ENCODE measurements around the gene TXNRD1.
"Not testable (repeated sequence)": the region's sequence is repeated elsewhere in the genome, so short reads cannot be mapped to it uniquely, and the experiment has no call there.

Gene TXNRD1

GRCh38 chr12:104213952-104214351, 1.6 kb upstream of the TXNRD1 start (continued):
- TF ChIP-seq ZBTB17 (tag by site-specific recombination; IDR thresholded peaks at IDR 0.05) (no peak), ZNF692 (tag by site-specific recombination; IDR thresholded peaks at IDR 0.05) (no peak)

GRCh38 chr12:104216521-104216924, 944 bp downstream of the TXNRD1 start:
- Histone ChIP-seq H3K36me3 (ENCODE audit: control insufficient read depth in 2 of 2, insufficient read depth in 1 of 2, low read length in 2 of 2) (no peaks in the 10 kb centered on the region), H3K9me3 (ENCODE audit: control insufficient read depth, insufficient read depth, low read depth, low read length) (no peaks in the 10 kb centered on the region), H3K27ac (ENCODE audit: extremely low read depth, low read depth, low read length) (no peak overlapping the region), H3K4me1 (ENCODE audit: control insufficient read depth, insufficient read depth, low read length) (peaks cover 2% of the 10 kb centered on the region), H3K4me3 (ENCODE audit: low read depth, low read length) (no peak overlapping the region)
- CTCF ChIA-PET: no interaction called here
- TF ChIP-seq KLF8 (tag by site-specific recombination; IDR thresholded peaks at IDR 0.05) (no peak), ZFP3 (tag by site-specific recombination; IDR thresholded peaks at IDR 0.05; ENCODE audit: low read depth) (no peak), ZNF157 (tag by site-specific recombination; IDR thresholded peaks at IDR 0.05) (no peak), KLF7 (tag by site-specific recombination; IDR thresholded peaks at IDR 0.05; ENCODE audit: borderline replicate concordance) (no peak), ZNF654 (tag by site-specific recombination; IDR thresholded peaks at IDR 0.05; ENCODE audit: low read depth) (no peak), SCRT2 (tag by site-specific recombination; IDR thresholded peaks at IDR 0.05) (no peak)
- TF ChIP-seq, protein P1, sequence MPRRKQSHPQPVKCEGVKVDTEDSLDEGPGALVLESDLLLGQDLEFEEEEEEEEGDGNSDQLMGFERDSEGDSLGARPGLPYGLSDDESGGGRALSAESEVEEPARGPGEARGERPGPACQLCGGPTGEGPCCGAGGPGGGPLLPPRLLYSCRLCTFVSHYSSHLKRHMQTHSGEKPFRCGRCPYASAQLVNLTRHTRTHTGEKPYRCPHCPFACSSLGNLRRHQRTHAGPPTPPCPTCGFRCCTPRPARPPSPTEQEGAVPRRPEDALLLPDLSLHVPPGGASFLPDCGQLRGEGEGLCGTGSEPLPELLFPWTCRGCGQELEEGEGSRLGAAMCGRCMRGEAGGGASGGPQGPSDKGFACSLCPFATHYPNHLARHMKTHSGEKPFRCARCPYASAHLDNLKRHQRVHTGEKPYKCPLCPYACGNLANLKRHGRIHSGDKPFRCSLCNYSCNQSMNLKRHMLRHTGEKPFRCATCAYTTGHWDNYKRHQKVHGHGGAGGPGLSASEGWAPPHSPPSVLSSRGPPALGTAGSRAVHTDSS (tag by site-specific recombination; IDR thresholded peaks at IDR 0.05): no peak
- TF ChIP-seq, protein P2, sequence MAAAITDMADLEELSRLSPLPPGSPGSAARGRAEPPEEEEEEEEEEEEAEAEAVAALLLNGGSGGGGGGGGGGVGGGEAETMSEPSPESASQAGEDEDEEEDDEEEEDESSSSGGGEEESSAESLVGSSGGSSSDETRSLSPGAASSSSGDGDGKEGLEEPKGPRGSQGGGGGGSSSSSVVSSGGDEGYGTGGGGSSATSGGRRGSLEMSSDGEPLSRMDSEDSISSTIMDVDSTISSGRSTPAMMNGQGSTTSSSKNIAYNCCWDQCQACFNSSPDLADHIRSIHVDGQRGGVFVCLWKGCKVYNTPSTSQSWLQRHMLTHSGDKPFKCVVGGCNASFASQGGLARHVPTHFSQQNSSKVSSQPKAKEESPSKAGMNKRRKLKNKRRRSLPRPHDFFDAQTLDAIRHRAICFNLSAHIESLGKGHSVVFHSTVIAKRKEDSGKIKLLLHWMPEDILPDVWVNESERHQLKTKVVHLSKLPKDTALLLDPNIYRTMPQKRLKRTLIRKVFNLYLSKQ (tag by site-specific recombination; IDR thresholded peaks at IDR 0.05; ENCODE audit: borderline replicate concordance): no peak
- TF ChIP-seq, protein P3, sequence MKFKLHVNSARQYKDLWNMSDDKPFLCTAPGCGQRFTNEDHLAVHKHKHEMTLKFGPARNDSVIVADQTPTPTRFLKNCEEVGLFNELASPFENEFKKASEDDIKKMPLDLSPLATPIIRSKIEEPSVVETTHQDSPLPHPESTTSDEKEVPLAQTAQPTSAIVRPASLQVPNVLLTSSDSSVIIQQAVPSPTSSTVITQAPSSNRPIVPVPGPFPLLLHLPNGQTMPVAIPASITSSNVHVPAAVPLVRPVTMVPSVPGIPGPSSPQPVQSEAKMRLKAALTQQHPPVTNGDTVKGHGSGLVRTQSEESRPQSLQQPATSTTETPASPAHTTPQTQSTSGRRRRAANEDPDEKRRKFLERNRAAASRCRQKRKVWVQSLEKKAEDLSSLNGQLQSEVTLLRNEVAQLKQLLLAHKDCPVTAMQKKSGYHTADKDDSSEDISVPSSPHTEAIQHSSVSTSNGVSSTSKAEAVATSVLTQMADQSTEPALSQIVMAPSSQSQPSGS (tag by site-specific recombination; IDR thresholded peaks at IDR 0.05; ENCODE audit: low read depth): no peak
- POLR2A ChIA-PET: no interaction called here

DNA sequence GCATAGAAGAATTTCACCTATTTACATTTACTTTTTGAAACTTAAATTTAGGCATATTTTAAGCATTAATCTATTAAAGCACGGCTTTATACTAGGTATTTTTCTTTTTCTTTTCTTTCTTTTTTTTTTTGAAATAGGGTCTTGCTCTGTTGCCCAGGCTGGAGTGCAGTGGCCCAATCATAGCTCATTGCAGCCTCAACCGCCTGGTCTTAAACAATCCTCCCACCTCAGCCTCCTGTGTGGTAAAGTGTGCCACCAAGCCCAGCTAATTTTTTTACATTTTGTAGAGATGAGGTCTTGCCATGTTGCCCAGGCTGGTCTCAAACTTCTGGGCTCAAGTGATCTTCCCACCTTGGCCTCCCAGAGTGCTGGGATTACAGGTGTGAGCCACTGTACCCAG, 2.9 kb downstream of the TXNRD1 start:
- H3K4me1 ChIP-seq (ENCODE audit: control insufficient read depth, insufficient read depth, low read length); H3K4me3 ChIP-seq (ENCODE audit: low read depth, low read length); H3K9me3 ChIP-seq (ENCODE audit: control insufficient read depth, insufficient read depth, low read depth, low read length); H3K27ac ChIP-seq (ENCODE audit: extremely low read depth, low read depth, low read length); H3K36me3 ChIP-seq (ENCODE audit: control insufficient read depth in 2 of 2, insufficient read depth in 1 of 2, low read length in 2 of 2): not testable (repeated sequence)
- ChIA-PET POLR2A (interaction anchor here (0.6 to 1.2 kb wide), 2 partner anchors 75 to 113 kb away, joined by 3 to 4 read pairs; no protein-coding TSS in a partner anchor), CTCF (interaction anchor here (0.6 to 1.4 kb wide), 2 partner anchors 18 to 55 kb away, joined by 3 to 4 read pairs; no protein-coding TSS in a partner anchor)
- TF ChIP-seq ZNF121 (tag by site-specific recombination; IDR thresholded peaks at IDR 0.05): peak; percentile 72; the same call in 1 of the 2 replicates

GRCh38 chr12:104218935-104219334, 3.4 kb downstream of the TXNRD1 start:
- Histone ChIP-seq H3K4me3 (ENCODE audit: low read depth, low read length) (no peak overlapping the region), H3K36me3 (ENCODE audit: control insufficient read depth in 2 of 2, insufficient read depth in 1 of 2, low read length in 2 of 2) (no peaks in the 10 kb centered on the region), H3K27ac (ENCODE audit: extremely low read depth, low read depth, low read length) (peak overlapping the region; percentile 76), H3K4me1 (ENCODE audit: control insufficient read depth, insufficient read depth, low read length) (peaks cover 2% of the 10 kb centered on the region), H3K9me3 (ENCODE audit: control insufficient read depth, insufficient read depth, low read depth, low read length) (no peaks in the 10 kb centered on the region)
- ChIA-PET CTCF (interaction anchor here (1.4 kb wide), 1 partner anchor 18 kb away, joined by 4 read pairs; no protein-coding TSS in a partner anchor), POLR2A (interaction anchor here (1.1 to 6.1 kb wide), 3 partner anchors 12 to 74 kb away, joined by 3 to 59 read pairs (median 4); no protein-coding TSS in a partner anchor)
- TF ChIP-seq OSR2 (tag by site-specific recombination; IDR thresholded peaks at IDR 0.05) (peak; percentile 91), ZBTB48 (tag by site-specific recombination; IDR thresholded peaks at IDR 0.05) (no peak)
